OCI-LY1 (cell line): Measurements from ENCODE around the gene ZNF536.

Source experiments
- EZH2 ChIP-seq: fragments of 200-600 bp; sonication (generic), shearing (Covaris generic); IDR thresholded peaks from 2 replicates; pipeline ENCODE4 v1.8.0; 2017; ENCODE audit warnings: borderline replicate concordance, mixed run types, mild to moderate bottlenecking, antibody characterized with exemption, low read length, moderate library complexity, mixed read lengths
- TF ChIP-seq, protein P1 (sequence below): fragments of 200-600 bp; sonication (generic), shearing (Covaris generic); IDR thresholded peaks from 2 replicates; pipeline ENCODE4 v1.5.1; 2017; ENCODE audit warnings: mild to moderate bottlenecking, antibody characterized with exemption, low read length, moderate library complexity, mixed read lengths

DNA sequence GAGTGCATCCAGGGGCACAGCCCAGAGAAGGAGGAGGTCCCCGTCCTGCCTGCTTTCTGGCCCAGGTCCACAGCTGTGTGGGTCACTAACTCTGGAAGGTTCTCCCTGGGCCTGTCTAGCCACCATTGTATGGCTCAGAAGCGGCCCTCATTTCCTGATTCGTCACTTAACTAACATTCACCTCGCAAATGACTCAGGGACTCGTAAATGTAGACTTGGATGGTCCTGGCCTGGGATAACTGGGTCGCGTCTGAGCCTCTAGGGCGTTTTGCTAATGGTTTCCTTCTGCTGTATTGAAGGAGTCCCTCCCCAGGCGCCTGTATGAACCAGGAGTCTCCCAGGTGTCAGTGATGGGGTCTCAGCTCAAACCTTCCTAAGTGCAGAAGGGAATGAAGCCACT lies 162.8 kb downstream of the ZNF536 start:
- TF ChIP-seq, protein P1, sequence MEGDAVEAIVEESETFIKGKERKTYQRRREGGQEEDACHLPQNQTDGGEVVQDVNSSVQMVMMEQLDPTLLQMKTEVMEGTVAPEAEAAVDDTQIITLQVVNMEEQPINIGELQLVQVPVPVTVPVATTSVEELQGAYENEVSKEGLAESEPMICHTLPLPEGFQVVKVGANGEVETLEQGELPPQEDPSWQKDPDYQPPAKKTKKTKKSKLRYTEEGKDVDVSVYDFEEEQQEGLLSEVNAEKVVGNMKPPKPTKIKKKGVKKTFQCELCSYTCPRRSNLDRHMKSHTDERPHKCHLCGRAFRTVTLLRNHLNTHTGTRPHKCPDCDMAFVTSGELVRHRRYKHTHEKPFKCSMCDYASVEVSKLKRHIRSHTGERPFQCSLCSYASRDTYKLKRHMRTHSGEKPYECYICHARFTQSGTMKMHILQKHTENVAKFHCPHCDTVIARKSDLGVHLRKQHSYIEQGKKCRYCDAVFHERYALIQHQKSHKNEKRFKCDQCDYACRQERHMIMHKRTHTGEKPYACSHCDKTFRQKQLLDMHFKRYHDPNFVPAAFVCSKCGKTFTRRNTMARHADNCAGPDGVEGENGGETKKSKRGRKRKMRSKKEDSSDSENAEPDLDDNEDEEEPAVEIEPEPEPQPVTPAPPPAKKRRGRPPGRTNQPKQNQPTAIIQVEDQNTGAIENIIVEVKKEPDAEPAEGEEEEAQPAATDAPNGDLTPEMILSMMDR = no peak
- TF ChIP-seq EZH2 = no peak
